NCI-H446 treated with DMSO at 0.1 percent for 48 hours (cell line): ENCODE results near the gene HDAC9.

Experiments used
- DNase-seq: peaks from one replicate; lab custom pipeline; 2025; lab: John Stamatoyannopoulos, UW

HDAC9 gene

DNA sequence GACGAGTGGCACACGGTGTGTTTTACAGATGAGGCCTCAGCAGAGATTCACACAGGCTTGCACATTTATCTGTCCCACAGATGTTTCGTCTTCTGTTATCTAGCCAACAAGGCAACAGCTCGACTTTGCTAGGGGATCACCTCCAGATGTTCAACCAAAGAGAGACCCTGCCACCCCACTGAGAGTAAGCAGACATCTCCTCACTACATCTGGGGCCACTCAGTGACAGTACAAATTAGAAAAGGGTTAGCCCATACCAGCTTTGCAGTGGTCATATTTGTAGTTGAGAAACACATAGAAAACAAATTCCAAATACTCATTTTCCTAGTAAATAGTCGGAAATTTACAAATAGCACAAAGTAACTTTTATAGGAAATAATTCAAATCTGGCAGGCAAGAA, 164.2 kb downstream of the HDAC9 start:
- DNase-seq, result no peak

DNA sequence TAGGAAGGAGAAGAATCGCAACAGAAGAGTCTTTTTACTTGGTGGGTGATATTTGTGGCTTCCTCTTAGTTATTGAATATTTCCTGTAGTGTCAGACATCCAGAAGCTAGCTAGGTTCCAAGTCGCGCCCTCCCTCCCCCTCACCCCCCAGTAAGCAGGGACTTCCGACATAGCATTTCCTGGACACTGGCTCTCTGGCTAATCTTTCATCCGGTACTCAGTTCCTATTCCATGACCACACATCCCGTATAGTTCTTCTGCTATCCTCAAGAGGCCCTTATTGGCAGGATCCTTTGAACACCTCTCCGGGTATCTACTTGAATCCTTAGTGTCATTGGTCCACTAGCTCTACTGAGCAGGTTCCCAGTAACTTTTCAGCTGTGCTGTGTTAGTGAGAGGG, 167.8 kb downstream of the HDAC9 start:
- DNase-seq, result no peak

DNA sequence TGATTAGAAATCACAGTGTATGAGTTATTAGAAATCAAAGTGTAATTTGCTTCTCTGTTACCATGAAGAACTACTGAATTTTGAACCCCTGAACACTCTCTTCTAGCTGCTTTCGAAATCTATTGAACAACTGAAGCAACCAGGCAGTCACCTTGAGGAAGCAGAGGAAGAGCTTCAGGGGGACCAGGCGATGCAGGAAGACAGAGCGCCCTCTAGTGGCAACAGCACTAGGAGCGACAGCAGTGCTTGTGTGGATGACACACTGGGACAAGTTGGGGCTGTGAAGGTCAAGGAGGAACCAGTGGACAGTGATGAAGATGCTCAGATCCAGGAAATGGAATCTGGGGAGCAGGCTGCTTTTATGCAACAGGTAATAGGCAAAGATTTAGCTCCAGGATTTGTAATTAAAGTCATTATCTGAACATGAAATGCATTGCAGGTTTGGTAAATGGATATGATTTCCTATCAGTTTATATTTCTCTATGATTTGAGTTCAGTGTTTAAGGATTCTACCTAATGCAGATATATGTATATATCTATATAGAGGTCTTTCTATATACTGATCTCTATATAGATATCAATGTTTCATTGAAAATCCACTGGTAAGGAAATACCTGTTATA, 170.7 kb downstream of the HDAC9 start:
- peak; percentile 50 for DNase-seq

DNA sequence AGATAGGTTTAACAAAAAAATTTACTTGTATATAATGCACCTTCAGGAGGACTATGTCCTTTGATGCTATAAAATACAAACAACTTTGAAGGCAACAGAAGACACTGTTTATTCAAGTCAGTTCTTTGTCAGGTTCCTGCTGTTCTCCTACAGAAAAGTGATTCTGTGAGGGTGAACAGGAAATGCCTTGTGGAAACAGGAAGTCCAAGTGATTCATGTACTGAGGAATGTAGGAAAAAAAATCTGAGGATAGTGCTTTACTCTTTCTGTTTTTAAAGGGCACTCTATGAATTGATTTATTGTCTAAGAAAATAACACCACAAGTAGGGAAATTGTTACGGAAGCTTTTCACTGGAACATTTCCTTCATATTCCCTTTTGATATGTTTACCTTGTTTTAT, 171.9 kb downstream of the HDAC9 start:
- no peak for DNase-seq

DNA sequence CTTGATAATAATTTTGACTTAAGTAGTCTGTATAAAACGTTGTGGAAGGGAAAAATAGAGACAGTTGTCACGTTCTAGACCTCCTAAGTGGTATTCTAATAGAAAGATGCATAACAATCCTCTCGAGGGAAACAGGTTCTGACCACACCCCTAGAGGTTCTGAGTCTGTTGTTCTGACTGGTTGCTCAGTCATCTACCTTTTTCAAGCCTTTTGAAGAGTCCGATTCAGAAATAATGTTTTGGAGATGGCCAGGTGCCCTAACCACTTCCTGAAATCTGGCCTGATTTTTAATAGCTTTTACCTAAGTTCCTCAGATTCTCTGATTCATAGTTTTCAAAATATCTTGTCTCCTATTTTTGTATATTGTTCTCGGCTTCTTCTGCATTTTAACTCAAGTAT, 175.6 kb downstream of the HDAC9 start:
- no peak for DNase-seq

DNA sequence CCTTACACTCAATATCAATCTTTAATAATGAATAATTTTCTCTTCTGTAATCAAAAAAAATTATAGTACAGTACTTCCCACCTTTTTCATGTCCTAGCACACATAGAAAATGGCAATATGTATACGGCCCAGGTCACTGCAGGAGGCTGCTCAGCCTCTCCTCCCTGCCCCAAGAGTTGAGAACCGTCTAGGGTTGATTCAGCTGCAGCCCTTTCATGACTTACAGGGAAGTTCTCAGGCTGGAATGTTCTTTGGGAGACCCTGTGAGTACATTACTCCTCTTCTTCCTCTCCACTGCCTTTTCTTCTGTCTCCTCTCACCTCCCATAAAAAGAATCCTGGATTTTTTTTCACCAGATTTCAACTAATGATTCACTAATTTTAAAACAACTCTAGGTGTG, 180.0 kb downstream of the HDAC9 start:
- no peak for DNase-seq

DNA sequence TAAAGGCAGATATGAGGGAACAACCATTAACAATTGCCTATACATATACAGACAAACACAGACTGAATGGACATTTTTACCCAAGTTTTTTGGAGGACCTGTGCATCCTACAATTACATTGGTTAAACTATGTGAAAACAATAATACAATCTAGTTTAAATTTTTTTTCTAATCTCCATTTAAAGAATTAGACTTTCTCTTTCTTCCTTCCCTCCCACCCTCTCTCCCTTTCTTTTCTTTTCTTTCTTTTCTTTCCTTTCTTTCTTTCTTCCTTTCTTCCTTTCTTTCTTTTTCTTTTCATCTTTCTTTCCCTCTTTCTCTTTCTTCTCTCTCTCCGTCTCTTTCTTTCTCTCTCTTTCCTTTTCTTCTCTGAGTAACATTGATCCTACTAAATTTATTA, 183.7 kb downstream of the HDAC9 start:
- DNase-seq, result no peak

DNA sequence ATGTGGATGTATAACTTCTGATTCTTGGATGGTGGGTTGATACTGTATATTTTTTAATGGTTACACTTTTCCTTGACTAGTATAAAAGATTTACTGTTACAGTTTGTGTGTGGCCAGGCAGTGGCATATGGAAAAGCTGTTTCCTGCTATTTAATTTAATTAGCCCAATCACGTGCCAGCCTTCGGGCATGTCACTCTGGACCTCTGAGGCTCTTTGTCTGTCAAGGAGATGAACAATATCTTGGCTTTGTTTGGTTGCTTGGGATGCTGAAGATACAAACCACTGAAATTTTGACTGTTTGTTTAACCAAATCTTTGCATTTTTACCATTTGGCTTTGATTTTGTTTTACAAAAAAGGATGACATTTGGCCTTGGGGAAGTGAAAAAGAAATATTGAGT, 185.0 kb downstream of the HDAC9 start:
- no peak for DNase-seq

DNA sequence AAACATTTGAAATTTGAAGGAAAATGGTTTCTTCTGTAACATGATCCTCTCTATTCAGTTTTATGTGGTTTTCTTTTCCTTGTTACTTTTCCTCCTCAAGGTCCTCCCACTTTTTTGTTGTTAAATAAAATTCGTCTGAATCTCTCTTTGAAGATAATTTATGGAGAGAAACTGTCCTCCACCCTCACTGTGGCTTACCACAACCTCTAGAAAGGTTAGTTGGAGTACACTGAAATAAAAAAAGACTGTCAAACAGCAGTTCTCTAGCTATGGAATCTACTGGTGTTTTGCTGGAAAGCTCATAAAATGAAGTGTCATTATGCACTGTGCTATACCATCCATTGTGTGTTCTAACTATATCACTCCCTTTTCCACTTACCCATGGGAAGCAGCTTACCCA, 189.4 kb downstream of the HDAC9 start:
- no peak for DNase-seq

DNA sequence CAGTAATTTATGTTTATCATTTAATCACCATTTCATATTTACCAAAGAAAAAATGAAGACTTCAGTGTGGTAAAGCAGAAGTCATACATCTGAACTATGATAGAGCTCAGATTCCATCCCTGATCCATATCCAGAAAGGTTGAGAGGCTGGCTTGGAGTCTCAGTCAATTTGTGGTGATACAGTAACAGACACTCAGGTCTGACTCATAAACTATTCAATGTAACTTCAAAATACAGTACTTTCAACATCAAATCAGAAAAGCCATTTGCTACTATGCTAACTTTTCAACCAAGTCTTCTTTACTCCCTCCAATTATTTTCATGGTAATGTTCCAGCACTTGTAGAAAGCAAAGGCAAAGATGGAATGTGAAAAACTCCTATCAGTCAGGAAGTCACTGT, 190.4 kb downstream of the HDAC9 start:
- no peak for DNase-seq

DNA sequence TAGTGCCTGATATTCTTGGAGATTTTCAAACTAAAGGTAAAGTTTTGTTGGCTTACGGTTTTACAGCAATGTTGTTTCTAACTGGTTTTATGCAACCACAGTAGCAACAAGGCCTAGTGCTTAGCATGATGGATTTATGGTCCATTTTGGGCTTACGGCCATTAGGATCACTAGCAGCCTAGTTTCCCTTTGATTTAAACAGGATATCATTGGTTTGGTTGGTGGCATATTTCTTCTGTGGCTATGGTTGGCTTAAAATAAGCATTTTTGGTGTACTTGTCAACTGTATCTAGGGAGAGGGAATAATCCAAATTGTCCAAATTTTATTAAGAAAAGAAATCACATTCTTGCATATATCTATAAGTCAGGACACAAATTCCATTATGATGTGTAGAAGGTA, 194.0 kb downstream of the HDAC9 start:
- no peak for DNase-seq

DNA sequence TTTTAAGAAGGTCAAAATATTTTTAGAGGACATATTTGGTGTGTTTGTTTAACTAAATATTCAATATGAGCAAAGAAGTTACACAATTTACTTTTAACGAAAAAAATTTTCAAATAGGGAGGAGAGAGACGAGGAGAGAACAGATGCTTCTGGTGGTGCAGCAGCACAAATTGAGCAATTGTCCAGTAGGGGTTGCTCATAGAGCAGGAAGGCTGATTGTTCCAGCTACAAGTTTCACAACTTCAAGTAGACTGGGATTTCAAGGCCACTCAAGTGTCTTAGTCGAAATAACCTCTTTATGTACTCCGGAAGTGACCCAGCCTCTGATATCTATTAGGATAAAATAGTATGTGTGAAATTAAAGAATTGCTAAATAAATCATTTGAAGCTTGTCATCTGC, 197.9 kb downstream of the HDAC9 start:
- peak; percentile 55 for DNase-seq

DNA sequence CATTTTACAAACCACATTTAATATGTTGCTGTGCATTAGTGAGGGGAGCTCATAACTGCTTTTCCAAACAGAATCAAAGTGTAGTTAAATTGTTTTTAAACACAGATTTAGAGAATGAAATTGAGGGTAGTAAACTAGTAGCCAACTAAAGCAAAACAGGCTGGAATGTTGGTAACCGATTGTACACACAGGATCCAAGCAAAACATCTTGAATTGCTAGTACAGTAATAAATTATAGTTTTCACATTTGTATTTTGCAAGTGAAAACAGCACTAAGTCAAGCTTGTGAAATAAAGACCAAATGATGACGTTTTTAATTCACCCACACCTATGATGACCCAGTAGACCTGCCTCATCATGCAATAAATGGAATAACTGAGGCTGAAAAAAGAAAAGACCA, 198.3 kb downstream of the HDAC9 start:
- DNase-seq, result no peak

DNA sequence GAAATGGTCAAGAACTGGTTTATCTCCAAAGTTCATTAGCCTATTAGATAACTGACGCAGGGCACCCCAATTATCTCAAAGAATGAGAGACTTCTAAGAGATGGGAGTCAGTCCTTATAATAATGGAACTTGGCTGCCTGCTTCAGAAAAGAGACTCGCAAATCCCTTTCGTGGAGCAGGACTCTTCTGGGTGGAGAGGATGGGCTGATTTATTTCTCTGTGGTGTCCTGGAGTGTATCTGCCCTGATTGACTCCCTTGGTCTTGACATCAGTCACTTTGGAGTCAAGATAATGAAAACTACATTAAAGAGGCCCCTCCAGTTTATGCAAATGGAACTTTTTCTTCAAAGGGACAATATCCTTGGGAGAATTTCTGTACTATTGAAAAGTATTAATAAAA, 198.9 kb downstream of the HDAC9 start:
- no peak for DNase-seq

DNA sequence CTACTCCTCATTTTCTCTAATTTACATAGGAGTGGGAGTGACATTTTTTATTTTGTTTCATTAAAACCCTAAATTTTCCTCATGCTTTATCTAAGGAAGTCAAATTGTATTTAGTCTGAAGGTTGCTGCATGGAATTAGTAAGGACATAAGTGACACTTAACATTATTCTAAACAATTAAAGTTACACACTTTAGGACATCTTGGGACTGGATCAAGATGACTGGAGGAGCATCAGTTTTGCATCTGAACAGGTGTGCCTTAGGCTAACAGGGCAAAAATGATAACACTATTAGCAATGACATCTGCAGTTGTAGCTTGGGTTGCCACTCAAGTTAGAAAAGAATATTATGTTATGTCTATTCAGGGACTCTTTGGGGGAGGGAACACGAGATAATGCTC, 199.4 kb downstream of the HDAC9 start:
- DNase-seq, result no peak

DNA sequence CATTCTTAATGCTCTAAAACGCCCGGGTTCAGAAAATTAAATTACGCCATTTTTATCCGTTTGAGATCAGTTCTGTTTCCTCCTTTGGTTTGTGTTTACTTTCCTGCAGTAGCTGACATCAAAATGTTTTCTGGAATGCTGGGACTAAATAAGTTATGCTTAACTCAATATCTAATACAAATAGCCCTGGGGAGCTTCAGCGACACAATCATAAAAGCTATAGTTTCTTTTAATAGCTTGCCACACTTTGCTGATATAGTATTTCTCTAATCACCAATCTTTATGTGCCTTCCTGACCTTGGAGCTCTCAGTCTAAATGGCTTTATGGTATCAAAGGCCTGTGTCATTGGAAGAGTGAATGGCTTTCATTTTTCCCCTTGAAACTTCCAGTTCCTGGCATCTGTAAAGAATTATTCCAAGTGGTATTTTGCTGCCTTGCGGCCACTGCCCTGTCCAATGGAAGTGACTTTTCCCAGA, 202.7 kb downstream of the HDAC9 start:
- DNase-seq, result no peak

DNA sequence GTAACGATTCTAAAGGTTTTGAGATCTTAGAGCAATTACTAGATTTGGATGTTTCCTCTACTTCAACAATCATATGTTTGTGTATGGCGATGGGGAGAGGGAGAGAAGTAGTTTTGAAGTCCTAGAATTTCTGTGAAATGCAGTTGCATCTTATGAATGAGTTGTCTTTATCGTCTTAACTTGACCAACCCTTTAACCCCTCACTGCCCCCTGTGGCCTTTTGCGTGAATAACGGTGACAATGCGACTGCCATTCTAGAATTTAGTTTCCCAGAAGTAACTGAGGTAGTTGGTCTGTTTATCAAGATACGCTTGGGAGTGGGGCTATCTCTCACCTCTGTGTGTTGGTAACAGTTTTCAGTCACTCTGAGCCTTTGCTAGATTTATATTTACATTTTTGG, 204.6 kb downstream of the HDAC9 start:
- no peak for DNase-seq

DNA sequence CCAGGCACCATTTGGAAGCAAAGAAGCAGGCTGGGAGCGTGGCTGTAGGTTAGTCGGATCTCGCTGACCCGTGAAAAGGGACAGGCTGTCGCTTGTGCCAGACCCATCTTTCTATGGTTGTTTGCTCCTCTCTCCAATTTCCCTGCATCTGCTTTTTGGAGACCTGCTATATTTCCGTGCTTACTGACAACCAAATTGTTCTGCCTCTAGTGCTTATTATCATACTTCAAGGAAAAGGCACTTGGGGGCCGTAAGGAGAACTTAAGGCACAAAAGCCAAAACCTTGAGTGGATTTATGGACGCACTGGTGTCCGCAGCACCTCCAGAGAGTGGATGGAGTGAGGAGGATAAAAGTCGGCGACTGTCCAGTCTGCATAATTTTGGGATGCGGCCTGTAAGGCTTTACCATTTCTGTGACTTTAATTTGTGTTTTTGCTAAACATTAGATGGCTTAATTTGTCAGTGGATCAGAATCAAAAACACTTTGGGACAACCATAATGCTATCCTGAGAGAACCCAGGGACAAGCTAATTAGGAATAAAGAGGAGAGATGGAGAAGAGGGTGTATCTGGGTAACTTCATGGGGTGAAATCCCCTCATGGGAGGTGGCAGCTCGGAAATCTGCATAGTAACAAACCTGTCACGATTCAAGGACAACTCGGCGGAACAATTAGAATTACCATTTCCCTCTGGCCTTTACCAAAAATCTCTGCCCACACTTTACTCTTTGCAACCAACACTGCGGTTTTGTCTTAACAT, 206.7 kb downstream of the HDAC9 start:
- no peak for DNase-seq

DNA sequence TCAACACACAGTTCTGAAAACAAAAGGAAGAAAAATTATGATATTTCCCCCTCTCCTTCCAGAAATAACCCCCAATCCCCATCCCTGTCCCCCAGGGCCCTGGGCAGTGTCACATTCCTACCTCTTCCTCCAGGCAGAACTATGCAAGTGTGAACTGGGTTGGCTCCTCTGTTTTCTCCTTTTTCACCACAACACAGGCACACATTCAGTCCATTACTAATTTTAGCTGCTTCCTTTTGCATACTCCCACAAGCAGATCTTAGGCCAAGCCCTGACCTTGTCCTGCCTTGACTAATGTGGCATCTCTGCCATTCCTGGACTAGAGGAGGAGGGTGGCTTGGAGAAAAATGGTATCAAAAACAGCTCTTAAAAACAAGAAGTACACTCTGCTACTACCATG, 208.1 kb downstream of the HDAC9 start:
- DNase-seq, result no peak

DNA sequence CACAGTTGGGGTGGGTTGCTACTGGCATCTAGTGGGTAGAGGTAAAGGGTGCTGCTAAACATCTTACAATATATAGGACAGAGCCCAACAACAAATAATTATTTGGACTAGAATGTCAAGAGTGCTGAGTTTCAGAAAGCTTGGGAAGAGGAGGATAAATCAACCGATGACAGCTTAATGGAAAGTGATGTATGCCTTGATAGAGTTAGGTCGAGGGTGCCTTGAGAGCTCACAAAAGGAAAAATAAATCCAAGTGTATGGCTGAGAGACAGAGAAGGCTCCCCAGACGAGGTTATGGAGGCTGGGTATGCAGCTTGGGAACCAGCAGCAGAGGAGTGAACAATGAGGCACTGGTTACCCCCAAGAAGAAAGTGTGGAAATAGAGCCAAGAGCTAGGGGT, 211.1 kb downstream of the HDAC9 start:
- DNase-seq, result no peak

DNA sequence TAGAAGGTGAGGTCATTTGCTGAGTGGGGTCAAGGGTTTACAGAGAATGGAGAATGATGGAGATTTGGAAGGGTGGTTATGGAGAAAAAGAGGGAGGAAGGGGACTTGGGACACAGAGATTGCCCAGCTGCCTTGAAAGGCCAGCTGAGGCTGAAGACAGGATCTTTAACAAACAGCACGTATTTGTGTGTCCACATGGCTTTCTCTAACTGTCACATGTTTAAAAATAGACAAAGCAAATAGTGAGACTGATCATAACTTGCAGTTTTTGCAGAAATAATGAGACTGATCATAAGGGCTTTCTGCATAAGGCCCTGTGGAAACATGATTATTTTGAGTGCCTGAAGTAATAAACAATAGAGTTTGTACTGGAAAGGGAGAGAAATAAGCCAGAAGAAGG, 212.7 kb downstream of the HDAC9 start:
- DNase-seq, result no peak

DNA sequence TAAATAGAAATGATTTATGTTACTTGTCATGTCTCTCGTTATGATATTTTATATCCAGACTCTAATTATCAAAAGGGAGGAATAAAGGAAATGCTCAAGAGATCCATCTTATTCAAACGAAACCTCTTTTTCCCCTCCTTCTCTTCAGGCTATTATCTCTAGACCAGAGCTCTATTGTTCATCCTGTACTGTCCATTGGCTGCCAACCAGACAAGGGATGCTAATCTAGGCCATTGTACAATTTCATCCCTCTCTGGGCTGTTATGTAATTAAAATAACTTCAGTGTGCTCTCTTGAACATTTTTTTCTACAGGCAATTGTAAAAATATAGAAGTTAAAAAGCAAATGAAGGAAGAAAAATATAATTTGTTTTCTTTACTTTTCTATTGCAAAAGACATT, 220.4 kb downstream of the HDAC9 start:
- no peak for DNase-seq

DNA sequence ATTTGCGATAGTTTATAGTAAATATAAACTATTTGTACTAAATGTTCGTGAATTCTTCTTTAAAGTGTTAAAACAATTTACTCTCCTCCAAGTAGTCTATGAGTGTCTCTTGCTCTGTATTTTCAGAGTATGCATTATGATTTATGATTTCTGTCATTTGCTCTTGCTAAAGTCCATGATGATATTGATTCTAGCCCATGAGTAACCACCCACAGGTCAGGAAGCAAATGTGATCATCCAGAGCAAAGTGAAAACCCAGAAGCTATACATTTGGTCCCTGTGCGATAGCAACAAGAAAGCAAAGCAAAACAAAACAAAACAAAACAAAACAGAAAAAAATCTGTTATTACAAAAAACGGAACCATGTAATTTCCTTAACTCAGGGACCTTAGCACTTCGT, 225.9 kb downstream of the HDAC9 start:
- DNase-seq, result no peak

DNA sequence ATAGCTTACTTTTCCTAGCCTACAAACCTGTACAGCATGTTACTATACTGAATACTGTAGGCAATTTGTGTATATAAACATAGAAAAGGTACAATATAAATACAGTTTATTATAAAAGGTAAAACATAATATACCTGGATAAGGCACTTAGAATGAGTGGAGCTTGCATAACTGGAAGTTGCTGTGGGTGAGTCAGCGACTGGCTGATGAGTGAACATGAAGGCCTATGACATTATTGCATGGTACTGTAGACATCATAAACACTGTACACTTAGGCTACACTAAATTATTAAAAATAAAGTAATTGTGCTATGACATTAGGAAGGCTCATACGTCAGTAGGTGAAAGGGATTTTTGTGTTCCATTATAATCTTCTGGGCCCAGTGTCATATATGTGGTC, 228.8 kb downstream of the HDAC9 start:
- DNase-seq, result no peak
